GM20000 (cell line): Measurements from ENCODE around the gene CHD2.

Experiments
- DNase-seq: peaks from one replicate; pipeline ENCODE4 v3.0.0; 2012; ENCODE audit warnings: low spot score
- TF ChIP-seq, protein P1 (sequence below): IDR thresholded peaks from 2 replicates; pipeline ENCODE4 v1.5.1; 2012; ENCODE audit warnings: mild to moderate bottlenecking, control low read depth; ENCODE audit errors: extremely low read depth, missing control alignments

CHD2 gene

DNA sequence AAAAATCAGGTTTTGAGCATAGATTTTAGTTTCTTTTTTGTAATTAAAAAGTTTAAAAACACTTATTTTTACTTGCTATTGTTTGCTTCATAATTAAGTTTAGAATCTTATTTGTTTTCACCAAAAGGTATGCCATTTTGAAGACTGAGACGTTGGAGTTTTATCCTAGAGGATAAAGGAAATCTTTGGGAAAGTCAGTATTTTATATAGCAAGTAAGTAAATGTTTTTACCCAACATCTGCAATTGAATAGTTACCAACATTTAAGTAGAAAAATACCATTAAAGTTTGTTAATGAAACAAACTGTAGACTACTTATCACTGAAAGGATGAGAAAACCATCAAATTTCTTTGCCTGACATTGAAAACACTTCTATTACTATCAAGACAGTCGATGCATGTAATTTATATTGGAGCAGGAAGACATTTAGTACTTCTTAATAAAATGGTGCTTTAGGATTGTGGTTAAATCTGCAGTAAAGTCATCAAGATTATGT is 14.0 kb upstream of the CHD2 start:
- no peak for DNase-seq
- TF ChIP-seq, protein P1, sequence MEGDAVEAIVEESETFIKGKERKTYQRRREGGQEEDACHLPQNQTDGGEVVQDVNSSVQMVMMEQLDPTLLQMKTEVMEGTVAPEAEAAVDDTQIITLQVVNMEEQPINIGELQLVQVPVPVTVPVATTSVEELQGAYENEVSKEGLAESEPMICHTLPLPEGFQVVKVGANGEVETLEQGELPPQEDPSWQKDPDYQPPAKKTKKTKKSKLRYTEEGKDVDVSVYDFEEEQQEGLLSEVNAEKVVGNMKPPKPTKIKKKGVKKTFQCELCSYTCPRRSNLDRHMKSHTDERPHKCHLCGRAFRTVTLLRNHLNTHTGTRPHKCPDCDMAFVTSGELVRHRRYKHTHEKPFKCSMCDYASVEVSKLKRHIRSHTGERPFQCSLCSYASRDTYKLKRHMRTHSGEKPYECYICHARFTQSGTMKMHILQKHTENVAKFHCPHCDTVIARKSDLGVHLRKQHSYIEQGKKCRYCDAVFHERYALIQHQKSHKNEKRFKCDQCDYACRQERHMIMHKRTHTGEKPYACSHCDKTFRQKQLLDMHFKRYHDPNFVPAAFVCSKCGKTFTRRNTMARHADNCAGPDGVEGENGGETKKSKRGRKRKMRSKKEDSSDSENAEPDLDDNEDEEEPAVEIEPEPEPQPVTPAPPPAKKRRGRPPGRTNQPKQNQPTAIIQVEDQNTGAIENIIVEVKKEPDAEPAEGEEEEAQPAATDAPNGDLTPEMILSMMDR: no peak

DNA sequence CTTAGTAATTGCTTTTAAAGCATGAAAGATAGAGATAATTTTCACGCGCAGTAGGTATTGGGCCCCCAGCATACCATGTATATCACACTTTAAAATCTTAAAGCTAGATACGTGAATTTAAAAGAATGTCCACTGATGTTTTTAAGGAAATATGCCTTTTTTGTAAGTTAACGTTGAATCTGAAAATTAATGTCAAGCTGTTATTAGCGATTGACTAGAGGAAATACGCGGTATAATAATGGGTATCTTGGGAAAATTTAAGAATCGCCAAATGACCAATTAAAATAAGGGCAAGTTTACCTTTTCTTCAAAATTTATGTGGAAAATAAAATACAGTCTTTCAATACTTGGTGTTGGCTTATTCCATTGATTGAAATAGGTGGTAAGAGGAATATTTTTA is 13.3 kb upstream of the CHD2 start:
- DNase-seq: no peak
- TF ChIP-seq, protein P1: no peak

DNA sequence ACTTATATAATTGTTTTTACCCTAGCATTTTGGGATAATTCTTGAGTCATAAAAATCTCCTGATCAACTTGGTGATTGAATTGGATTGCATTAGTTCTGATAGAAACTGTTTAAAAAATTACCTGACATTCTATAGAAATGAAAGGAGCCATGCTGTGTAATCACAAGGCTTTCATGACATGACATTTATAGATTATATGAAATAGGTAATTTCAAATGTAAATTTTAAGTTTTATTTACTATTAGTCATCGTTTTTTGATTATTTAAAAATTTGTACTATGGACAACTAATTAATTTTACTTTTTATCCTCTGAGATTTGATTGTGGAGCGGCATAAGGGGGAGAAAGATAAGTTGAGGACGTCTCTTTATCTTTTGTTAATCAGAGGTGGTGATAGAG is 12.3 kb upstream of the CHD2 start:
- TF ChIP-seq, protein P1: no peak
- DNase-seq: no peak

DNA sequence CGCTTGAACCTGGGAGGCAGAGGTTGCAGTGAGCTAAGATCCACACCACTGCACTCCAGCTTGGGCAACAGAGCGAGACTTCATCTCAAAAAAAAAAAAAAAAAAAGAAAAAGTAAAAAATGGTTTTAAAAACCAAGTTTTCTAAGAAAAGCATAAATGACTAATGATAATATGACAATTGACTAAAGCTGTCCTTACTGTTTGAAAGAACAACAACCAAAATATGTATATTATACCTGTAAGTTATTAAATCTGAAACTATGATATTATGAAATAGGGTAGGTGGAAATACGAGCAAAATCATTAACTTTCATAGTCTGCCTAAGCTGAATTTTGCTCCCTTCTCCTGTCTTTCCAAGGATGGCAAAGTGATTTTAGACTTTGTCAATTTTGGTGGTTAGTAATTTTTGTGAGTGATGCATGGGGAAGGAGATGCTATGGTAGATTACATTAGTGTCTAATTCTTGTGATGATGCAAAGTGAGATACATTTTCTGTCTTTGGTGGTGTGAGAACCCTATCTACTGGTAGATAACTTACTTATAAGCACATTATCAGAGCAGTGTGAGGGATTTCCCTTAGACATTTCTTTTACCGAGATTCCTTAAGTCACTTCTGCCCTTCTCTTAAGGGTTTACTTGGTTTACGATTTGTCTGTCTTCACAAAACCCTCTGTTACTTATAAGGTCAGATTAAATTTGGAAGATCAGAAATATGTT is 10.6 kb upstream of the CHD2 start:
- TF ChIP-seq, protein P1: no peak

DNA sequence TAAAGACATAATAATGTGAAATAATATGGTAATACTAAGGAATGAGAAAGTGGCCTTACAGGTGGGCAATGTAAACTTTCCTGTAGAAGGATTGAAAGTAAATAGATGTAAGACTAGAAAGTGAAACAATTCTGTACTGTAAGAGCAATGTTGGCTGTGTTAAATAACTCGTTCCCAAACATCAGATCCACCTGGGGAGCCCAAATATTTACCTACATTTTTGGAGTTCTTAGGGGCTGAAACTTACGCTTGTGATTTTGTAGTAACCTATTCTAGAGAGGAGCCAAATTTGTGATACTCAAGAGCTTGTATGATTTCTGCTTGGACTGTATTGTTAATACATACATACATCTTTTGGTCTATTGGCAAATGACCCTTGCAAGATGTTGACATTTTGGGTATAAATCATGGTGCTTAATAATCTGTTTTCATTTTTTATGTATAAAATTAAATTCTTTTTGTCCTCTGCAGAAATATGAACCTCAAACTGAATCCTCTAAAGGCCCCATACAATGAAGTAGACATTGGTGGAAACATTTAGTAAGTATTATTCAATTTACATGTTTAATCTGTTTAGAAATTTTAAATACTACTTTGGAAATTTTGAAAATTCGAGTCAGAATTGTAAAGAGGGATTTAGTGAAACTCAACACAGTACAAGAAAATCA is 8.5 kb upstream of the CHD2 start:
- TF ChIP-seq, protein P1: no peak
- DNase-seq: no peak

More for the DNA sequence above, 10.6 kb upstream of the CHD2 start:
- no peak for DNase-seq

DNA sequence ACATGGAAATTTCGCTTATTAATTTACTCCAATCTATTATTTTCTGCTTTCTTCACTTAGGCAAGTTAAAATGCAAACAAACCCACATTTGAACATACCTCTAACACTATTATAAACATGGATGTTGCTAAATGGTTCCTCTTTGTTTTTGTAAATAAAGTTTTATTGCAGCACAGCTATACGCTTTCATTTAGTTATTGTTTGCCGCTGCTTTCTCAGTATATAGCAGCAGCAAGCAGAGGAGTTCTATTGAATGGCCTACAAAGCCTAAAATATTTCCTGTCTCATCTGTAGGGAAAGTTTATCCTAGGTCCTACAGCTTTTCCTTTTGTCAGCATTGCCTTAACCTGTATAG is 7.9 kb upstream of the CHD2 start:
- no peak for DNase-seq
- TF ChIP-seq, protein P1: no peak

DNA sequence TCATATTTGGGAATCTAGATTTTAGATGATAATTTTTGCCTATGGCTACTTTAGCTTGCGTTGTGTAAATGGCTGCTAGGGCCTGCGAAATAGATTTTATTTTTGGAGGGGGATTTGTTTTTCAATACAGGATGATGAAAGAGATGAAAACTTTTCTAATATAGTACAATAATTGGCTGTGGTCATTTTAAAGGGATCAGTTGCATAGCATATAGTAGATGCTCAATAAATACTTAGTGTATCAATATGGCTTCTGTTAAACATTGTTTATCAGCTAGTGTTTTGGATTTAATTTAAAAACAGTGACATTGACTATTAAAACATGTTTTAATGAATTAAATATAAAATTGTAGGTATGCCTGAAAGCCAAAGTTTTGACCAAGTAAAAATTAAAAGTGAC is 6.9 kb upstream of the CHD2 start:
- no peak for DNase-seq
- TF ChIP-seq, protein P1: no peak
